ENCODE results near the gene INPP5A. TPM values are rescaled to one million over a fixed set of nuclear protein-coding genes. Genes with fewer than 3 reads are reported as not detected.
"Not testable (repeated sequence)": the region's sequence is repeated elsewhere in the genome, so short reads cannot be mapped to it uniquely, and the experiment has no call there.

INPP5A gene
- total RNA-seq, 1 donor from 2014 or later: 14.2 TPM

- DNase-seq (ENCODE audit: low spot score): no peak
- no peak overlapping the region for H3K4me3 ChIP-seq
- H3K4me3 Mint-ChIP-seq: no peak overlapping the region
- no peaks in the 10 kb centered on the region for H3K4me1 ChIP-seq
- peaks cover 7% of the 10 kb centered on the region for H3K36me3 Mint-ChIP-seq
- peaks cover 11% of the 10 kb centered on the region for H3K9me3 Mint-ChIP-seq
- no peaks in the 10 kb centered on the region for H3K79me2 ChIP-seq (ENCODE audit: low read depth)
- H3K27me3 ChIP-seq: no peaks in the 10 kb centered on the region
- TF ChIP-seq EZH2phosphoT487 (IDR thresholded peaks at IDR 0.05) (no peak), EZH2 (IDR thresholded peaks at IDR 0.05) (no peak), CTCF (IDR thresholded peaks at IDR 0.05) (no peak)
- H3K9ac ChIP-seq: no peak overlapping the region
- H3K27ac ChIP-seq: no peak overlapping the region
- H3F3A ChIP-seq (ENCODE audit: low read depth): peaks cover 4% of the 10 kb centered on the region
- H2AFZ ChIP-seq (replicated peaks): no peak overlapping the region
- H3K36me3 ChIP-seq: no peaks in the 10 kb centered on the region
- peaks cover 10% of the 10 kb centered on the region for H3K27me3 Mint-ChIP-seq (ENCODE audit: insufficient read depth, low read depth)
- peaks cover 7% of the 10 kb centered on the region for H3K4me1 Mint-ChIP-seq
- H4K20me1 ChIP-seq (ENCODE audit: low read depth): no peaks in the 10 kb centered on the region
- H3K27ac Mint-ChIP-seq: no peak overlapping the region
- H3K9me3 ChIP-seq (ENCODE audit: low read depth): no peaks in the 10 kb centered on the region
- H3K4me2 ChIP-seq: no peak overlapping the region
These were observed 231.0 kb downstream of the INPP5A start for GRCh38 chr10:132768346-132769248.

GRCh38 chr10:132770061-132771021 lies 232.8 kb downstream of the INPP5A start:
- Mint-ChIP-seq H3K4me3 (no peak overlapping the region), H3K27ac (no peak overlapping the region), H3K36me3 (peaks cover 7% of the 10 kb centered on the region), H3K4me1 (peaks cover 8% of the 10 kb centered on the region), H3K27me3 (ENCODE audit: insufficient read depth, low read depth) (peaks cover 8% of the 10 kb centered on the region), H3K9me3 (peaks cover 14% of the 10 kb centered on the region)
- no peak overlapping the region for H3K4me2 ChIP-seq
- H3K79me2 ChIP-seq (ENCODE audit: low read depth): no peaks in the 10 kb centered on the region
- H3K4me3 ChIP-seq: no peak overlapping the region
- no peaks in the 10 kb centered on the region for H3K4me1 ChIP-seq
- H3F3A ChIP-seq (ENCODE audit: low read depth): peaks cover 3% of the 10 kb centered on the region
- TF ChIP-seq EZH2phosphoT487 (IDR thresholded peaks at IDR 0.05): no peak
- TF ChIP-seq CTCF (IDR thresholded peaks at IDR 0.05): no peak
- TF ChIP-seq EZH2 (IDR thresholded peaks at IDR 0.05): no peak
- no peaks in the 10 kb centered on the region for H3K27me3 ChIP-seq
- no peak overlapping the region for H3K27ac ChIP-seq
- H4K20me1 ChIP-seq (ENCODE audit: low read depth): no peaks in the 10 kb centered on the region
- no peak for DNase-seq (ENCODE audit: low spot score)
- H2AFZ ChIP-seq (replicated peaks): no peak overlapping the region
- no peaks in the 10 kb centered on the region for H3K9me3 ChIP-seq (ENCODE audit: low read depth)
- no peaks in the 10 kb centered on the region for H3K36me3 ChIP-seq
- no peak overlapping the region for H3K9ac ChIP-seq

- not testable (repeated sequence) for H3K4me1 ChIP-seq; H3K9me3 ChIP-seq (ENCODE audit: low read depth); H4K20me1 ChIP-seq (ENCODE audit: low read depth); H3K9ac ChIP-seq; H3K4me3 Mint-ChIP-seq; H3K36me3 Mint-ChIP-seq; H3K27me3 Mint-ChIP-seq (ENCODE audit: insufficient read depth, low read depth); DNase-seq (ENCODE audit: low spot score); H3F3A ChIP-seq (ENCODE audit: low read depth); H3K27me3 ChIP-seq; H3K36me3 ChIP-seq; H3K4me2 ChIP-seq; H3K79me2 ChIP-seq (ENCODE audit: low read depth); H3K27ac Mint-ChIP-seq; H3K27ac ChIP-seq; H3K4me3 ChIP-seq; H3K4me1 Mint-ChIP-seq; H2AFZ ChIP-seq (replicated peaks)
- H3K9me3 Mint-ChIP-seq: peaks cover 12% of the 10 kb centered on the region
These were observed 235.2 kb downstream of the INPP5A start for GRCh38 chr10:132772816-132773215.
